Liver (tissue), 9 donors: ENCODE measurements around the gene PGR. TPM values are rescaled to one million over a fixed set of nuclear protein-coding genes. Genes with fewer than 3 reads are reported as not detected.

ENCODE experiments used
- DNase-seq: peaks from one replicate; pipeline ENCODE4 v3.0.0-alpha.2; 2017; ENCODE audit warnings: low spot score
- H3K27ac ChIP-seq, 2 donors: one replicate each; pipeline ENCODE4 v1.7.0; 2013; ENCODE audit warnings: inconsistent platforms in 2 of 2, low read length in 2 of 2, control low read depth in 1 of 2, low read depth in 1 of 2, mild to moderate bottlenecking in 1 of 2
- H3K27me3 ChIP-seq, 4 donors: one replicate each; pipeline versions ENCODE4 v1.6.1 to v1.7.0; 2013; ENCODE audit warnings: low read length in 3 of 4, inconsistent platforms in 1 of 4, mild to moderate bottlenecking in 1 of 4, moderate library complexity in 1 of 4; ENCODE audit not compliant: control insufficient read depth in 4 of 4, insufficient read depth in 4 of 4
- H3K36me3 ChIP-seq, 4 donors: one replicate each; pipeline versions ENCODE4 v1.6.1 to v1.7.0; 2013; ENCODE audit warnings: low read length in 3 of 4, mild to moderate bottlenecking in 3 of 4, low read depth in 1 of 4, moderate library complexity in 1 of 4; ENCODE audit not compliant: control insufficient read depth in 4 of 4, insufficient read depth in 3 of 4
- H3K4me1 ChIP-seq, 4 donors: one replicate each; pipeline versions ENCODE4 v1.6.1 to v1.7.0; 2013; ENCODE audit warnings: low read length in 3 of 4, mild to moderate bottlenecking in 3 of 4, moderate library complexity in 1 of 4; ENCODE audit not compliant: control insufficient read depth in 4 of 4, insufficient read depth in 4 of 4
- H3K4me3 ChIP-seq, 3 donors: one replicate each; pipeline versions ENCODE4 v1.6.1 to v1.7.0; 2013; ENCODE audit warnings: low read length in 3 of 3, control low read depth in 1 of 3, low read depth in 1 of 3, mild to moderate bottlenecking in 1 of 3
- H3K9ac ChIP-seq, 2 donors: one replicate each; pipeline ENCODE4 v1.7.0; 2013; ENCODE audit warnings: low read length in 2 of 2, mild to moderate bottlenecking in 2 of 2, moderate library complexity in 2 of 2, control low read depth in 1 of 2, low read depth in 1 of 2
- H3K9me3 ChIP-seq, 4 donors: one replicate each; pipeline versions ENCODE4 v1.6.1 to v1.7.0; 2013; ENCODE audit warnings: low read length in 3 of 4; ENCODE audit not compliant: control insufficient read depth in 4 of 4
- EGR1 ChIP-seq, 2 donors: IDR thresholded peaks; 2 replicates each; pipeline ENCODE4 v1.6.1; 2016 to 2018; ENCODE audit warnings: antibody characterized with exemption in 2 of 2, low read depth in 2 of 2
- FOXA2 ChIP-seq: IDR thresholded peaks from 2 replicates; pipeline ENCODE4 v1.6.1; 2016; ENCODE audit warnings: antibody characterized with exemption
- HNF4A ChIP-seq, 2 donors: conservative IDR thresholded peaks; 2 replicates each; pipeline ENCODE4 v1.6.1; 2016; ENCODE audit warnings: antibody characterized with exemption in 2 of 2, mild to moderate bottlenecking in 2 of 2
- JUND ChIP-seq, 2 donors: IDR thresholded peaks; 2 replicates each; pipeline ENCODE4 v1.6.1; 2016; ENCODE audit warnings: antibody characterized with exemption in 2 of 2
- NR2F2 ChIP-seq: IDR thresholded peaks from 2 replicates; pipeline ENCODE4 v1.6.1; 2016; ENCODE audit warnings: antibody characterized with exemption
- RAD21 ChIP-seq, 2 donors: IDR thresholded peaks; 2 replicates each; pipeline ENCODE4 v1.6.1; 2016; ENCODE audit warnings: antibody characterized with exemption in 2 of 2, mild to moderate bottlenecking in 2 of 2
- SP1 ChIP-seq: IDR thresholded peaks from 2 replicates; pipeline ENCODE4 v1.6.1; 2018; ENCODE audit warnings: antibody characterized with exemption, mild to moderate bottlenecking
- YY1 ChIP-seq: IDR thresholded peaks from 2 replicates; pipeline ENCODE4 v1.6.1; 2016; ENCODE audit warnings: antibody characterized with exemption, mild to moderate bottlenecking
- ZBTB33 ChIP-seq: IDR thresholded peaks from 2 replicates; pipeline ENCODE4 v1.6.1; 2016; ENCODE audit warnings: antibody characterized with exemption
- WGBS: extraction: QIAGEN DNeasy Blood & Tissue Kit; methylation state at CpG from one replicate; pipeline ENCODE4 v1.1.7; 2013; 5-methylcytosine and 5-hydroxymethylcytosine counted together
- polyA plus RNA-seq, 2 donors: library from polyadenylated mRNA; stranded (reverse) in 1 of 2; unstranded in 1 of 2; fragments of 200-250 nt in 1 of 2; fragments of >200 nt in 1 of 2; fragmentation: Nextera tagmentation in 1 of 2; extraction: Ambion mirVana in 1 of 2; gene quantifications; one replicate each; pipeline versions ENCODE4 v1.2.1 to v1.2.3, GENCODE V29; 2013 to 2015
- total RNA-seq, 2 donors: library from RNA; depleted of rRNA; stranded (reverse); fragments of >200 nt; gene quantifications; one replicate each; pipeline ENCODE4 v1.2.3, GENCODE V29; 2014
- TF ChIP-seq, protein P1 (sequence below): IDR thresholded peaks from 2 replicates; pipeline ENCODE4 v1.6.1; 2016; ENCODE audit warnings: antibody characterized with exemption, mild to moderate bottlenecking
- TF ChIP-seq, protein P2 (sequence below): IDR thresholded peaks from 2 replicates; pipeline ENCODE4 v1.6.1; 2016; ENCODE audit warnings: antibody characterized with exemption
- TF ChIP-seq, protein P3 (sequence below): fragments of 150-350 bp; IDR thresholded peaks from 2 replicates; pipeline ENCODE4 v1.5.1; 2017; ENCODE audit warnings: improper control_type of control experiment, low read depth, low read length; ENCODE audit not compliant: missing input control
- TF ChIP-seq, protein P4 (sequence below): IDR thresholded peaks from 2 replicates; pipeline ENCODE4 v1.6.1; 2016; ENCODE audit warnings: antibody characterized with exemption
- donor health status: healthy.
- donor health status: healthy.
- donor health status: healthy.
- donor health status: healthy.
- donor health status: healthy.

Gene PGR
- total and polyA plus RNA-seq, 4 donors, result 0.04 to 0.17 (median 0.16) TPM; not detected in 1

- TF ChIP-seq, protein P1, sequence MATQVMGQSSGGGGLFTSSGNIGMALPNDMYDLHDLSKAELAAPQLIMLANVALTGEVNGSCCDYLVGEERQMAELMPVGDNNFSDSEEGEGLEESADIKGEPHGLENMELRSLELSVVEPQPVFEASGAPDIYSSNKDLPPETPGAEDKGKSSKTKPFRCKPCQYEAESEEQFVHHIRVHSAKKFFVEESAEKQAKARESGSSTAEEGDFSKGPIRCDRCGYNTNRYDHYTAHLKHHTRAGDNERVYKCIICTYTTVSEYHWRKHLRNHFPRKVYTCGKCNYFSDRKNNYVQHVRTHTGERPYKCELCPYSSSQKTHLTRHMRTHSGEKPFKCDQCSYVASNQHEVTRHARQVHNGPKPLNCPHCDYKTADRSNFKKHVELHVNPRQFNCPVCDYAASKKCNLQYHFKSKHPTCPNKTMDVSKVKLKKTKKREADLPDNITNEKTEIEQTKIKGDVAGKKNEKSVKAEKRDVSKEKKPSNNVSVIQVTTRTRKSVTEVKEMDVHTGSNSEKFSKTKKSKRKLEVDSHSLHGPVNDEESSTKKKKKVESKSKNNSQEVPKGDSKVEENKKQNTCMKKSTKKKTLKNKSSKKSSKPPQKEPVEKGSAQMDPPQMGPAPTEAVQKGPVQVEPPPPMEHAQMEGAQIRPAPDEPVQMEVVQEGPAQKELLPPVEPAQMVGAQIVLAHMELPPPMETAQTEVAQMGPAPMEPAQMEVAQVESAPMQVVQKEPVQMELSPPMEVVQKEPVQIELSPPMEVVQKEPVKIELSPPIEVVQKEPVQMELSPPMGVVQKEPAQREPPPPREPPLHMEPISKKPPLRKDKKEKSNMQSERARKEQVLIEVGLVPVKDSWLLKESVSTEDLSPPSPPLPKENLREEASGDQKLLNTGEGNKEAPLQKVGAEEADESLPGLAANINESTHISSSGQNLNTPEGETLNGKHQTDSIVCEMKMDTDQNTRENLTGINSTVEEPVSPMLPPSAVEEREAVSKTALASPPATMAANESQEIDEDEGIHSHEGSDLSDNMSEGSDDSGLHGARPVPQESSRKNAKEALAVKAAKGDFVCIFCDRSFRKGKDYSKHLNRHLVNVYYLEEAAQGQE, result no peak
- no peak for TF ChIP-seq YY1
- TF ChIP-seq, protein P2, sequence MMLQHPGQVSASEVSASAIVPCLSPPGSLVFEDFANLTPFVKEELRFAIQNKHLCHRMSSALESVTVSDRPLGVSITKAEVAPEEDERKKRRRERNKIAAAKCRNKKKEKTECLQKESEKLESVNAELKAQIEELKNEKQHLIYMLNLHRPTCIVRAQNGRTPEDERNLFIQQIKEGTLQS, result no peak
Observed at GRCh38 chr11:101090679-101091270, 38.8 kb downstream of the PGR start (continued).

GRCh38 chr11:101083335-101083734 lies 46.3 kb downstream of the PGR start:
- Histone ChIP-seq H3K9me3 (peaks cover 0 to 2% (median 0%) of the 10 kb centered on the region in 4 donors), H3K27ac (no peak overlapping the region), H3K27me3 (no peaks in the 10 kb centered on the region), H3K9ac (no peak overlapping the region), H3K4me3 (no peak overlapping the region), H3K4me1 (no peaks in the 10 kb centered on the region), H3K36me3 (no peaks in the 10 kb centered on the region)
- DNase-seq, result no peak
- 77% methylated on average over 1 of the region's 1 CpG for WGBS
- TF ChIP-seq EGR1 (IDR thresholded peaks at IDR 0.05; ENCODE audit: low read depth in 2 of 2), result no peak
- peak; percentile 11 to 27 for TF ChIP-seq RAD21 (IDR thresholded peaks at IDR 0.05)

DNA sequence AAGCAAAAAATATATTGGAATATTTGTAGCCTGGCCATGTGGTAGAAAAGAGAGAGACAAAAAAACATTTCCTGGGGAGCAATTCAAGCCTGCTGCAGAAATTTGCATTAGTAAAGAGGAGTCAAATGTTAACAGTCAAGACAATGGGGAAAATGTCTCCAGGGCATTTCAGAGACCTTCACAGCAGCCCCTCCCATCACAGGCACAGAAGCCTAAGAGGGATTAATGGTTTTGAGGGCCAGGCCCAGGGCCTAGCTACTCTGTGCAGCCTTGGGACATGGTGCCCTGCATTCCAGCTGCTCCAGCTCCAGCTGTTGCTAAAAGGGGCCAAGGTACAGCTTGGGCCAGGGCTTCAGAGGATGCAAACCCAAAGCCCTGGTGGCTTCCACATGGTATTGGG lies 46.8 kb downstream of the PGR start:
- Histone ChIP-seq H3K4me3 (no peak overlapping the region), H3K9ac (no peak overlapping the region), H3K9me3 (peaks cover 0 to 2% (median 0%) of the 10 kb centered on the region in 4 donors), H3K27ac (no peak overlapping the region), H3K36me3 (no peaks in the 10 kb centered on the region), H3K27me3 (no peaks in the 10 kb centered on the region), H3K4me1 (no peaks in the 10 kb centered on the region)
- DNase-seq, result no peak
- TF ChIP-seq, protein P3, sequence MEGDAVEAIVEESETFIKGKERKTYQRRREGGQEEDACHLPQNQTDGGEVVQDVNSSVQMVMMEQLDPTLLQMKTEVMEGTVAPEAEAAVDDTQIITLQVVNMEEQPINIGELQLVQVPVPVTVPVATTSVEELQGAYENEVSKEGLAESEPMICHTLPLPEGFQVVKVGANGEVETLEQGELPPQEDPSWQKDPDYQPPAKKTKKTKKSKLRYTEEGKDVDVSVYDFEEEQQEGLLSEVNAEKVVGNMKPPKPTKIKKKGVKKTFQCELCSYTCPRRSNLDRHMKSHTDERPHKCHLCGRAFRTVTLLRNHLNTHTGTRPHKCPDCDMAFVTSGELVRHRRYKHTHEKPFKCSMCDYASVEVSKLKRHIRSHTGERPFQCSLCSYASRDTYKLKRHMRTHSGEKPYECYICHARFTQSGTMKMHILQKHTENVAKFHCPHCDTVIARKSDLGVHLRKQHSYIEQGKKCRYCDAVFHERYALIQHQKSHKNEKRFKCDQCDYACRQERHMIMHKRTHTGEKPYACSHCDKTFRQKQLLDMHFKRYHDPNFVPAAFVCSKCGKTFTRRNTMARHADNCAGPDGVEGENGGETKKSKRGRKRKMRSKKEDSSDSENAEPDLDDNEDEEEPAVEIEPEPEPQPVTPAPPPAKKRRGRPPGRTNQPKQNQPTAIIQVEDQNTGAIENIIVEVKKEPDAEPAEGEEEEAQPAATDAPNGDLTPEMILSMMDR, result no peak
- TF ChIP-seq SP1, result no peak
- TF ChIP-seq ZBTB33, result no peak
- no peak for TF ChIP-seq FOXA2
- no peak for TF ChIP-seq EGR1 (IDR thresholded peaks at IDR 0.05; ENCODE audit: low read depth in 2 of 2)
- TF ChIP-seq, protein P4, sequence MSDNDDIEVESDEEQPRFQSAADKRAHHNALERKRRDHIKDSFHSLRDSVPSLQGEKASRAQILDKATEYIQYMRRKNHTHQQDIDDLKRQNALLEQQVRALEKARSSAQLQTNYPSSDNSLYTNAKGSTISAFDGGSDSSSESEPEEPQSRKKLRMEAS, result no peak
- TF ChIP-seq YY1, result no peak
- no peak for TF ChIP-seq HNF4A (conservative IDR thresholded peaks at IDR 0.05)
- TF ChIP-seq JUND (IDR thresholded peaks at IDR 0.05), result no peak
- no peak for TF ChIP-seq NR2F2
